Stimulated activated CD8-positive, alpha-beta memory T cell treated with anti-CD3 and anti-CD28 coated beads, Interleukin-12 subunit alpha, Interleukin-12 subunit beta, amount 100 ng/mL, for 24 hours (primary cell): ENCODE results near the gene RXRB.
A peak's percentile ranks its signal among the peaks of the same experiment; 100 is the strongest.
"Not testable (repeated sequence)": the region's sequence is repeated elsewhere in the genome, so short reads cannot be mapped to it uniquely, and the experiment has no call there.

ENCODE experiments used
- DNase-seq: peaks from one replicate; pipeline ENCODE4 v3.0.0-alpha.2; 2020; ENCODE audit errors: extremely low read depth

RXRB gene

DNA sequence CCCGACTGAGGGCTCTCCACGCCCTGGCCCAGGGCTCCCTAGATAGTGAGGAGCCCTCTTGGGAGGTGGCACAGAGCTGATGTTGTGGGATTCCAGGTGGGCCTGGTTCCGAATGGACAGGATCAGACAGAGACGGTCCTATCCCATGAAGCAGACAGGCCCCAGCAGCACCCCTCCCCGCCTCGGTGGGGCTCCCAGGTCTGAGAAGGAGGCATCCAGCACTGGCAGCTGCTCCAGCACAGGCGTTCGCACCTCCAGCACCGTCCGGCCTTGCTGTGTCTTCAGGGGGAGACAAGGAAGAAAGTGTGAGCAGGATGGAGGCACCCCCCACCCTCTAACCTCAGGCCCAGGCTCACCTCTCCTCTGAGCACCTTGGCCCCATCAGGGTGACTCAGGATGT, 36.9 kb downstream of the RXRB start:
- no peak for DNase-seq

DNA sequence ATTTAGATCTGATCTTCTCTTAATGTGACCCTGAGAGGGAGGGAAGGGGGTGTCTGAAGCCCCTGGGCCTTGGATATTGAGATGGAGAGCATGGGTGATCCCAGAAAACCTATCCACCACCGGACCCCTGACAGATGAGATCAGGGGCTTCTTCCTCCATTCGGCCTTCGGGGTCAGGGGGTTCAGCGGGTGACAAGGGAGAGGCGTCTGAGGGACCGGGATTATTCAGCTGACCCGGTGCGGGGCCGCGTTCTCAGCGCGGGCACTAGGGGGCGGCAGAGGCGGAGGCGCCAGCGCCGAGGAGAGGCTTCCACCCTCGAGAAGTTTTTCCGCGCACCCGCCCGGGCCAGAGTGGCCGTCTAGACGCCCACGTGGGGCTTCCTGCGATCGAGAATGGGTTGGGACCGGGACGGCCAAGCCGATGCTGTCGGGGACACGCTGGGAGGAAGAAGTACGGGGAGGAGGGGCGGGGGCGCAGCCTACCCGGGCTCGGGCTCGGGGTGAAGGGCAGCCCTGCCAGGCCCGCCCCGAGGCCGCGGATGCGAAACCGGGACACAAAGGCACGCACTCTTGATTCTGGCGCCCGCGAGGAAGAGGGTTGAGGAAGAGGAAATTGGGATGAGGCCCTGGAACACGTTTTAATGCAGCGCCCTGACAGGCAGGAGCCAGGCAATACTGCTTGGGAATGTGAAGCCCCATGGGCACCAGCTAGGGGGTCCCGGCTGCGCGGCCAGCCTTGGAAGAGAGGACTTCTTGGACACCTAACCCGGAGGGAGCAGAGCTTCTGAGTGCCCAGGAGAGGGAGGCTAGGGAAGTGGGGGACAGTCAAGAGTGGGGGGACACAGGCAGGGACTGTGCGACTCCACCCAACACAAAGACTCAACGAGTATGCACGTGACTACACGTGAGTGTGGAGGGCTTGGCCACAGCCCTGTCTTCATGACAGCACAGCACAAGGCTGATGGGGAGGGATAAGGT, 38.8 kb downstream of the RXRB start:
- DNase-seq = peak; percentile 46

DNA sequence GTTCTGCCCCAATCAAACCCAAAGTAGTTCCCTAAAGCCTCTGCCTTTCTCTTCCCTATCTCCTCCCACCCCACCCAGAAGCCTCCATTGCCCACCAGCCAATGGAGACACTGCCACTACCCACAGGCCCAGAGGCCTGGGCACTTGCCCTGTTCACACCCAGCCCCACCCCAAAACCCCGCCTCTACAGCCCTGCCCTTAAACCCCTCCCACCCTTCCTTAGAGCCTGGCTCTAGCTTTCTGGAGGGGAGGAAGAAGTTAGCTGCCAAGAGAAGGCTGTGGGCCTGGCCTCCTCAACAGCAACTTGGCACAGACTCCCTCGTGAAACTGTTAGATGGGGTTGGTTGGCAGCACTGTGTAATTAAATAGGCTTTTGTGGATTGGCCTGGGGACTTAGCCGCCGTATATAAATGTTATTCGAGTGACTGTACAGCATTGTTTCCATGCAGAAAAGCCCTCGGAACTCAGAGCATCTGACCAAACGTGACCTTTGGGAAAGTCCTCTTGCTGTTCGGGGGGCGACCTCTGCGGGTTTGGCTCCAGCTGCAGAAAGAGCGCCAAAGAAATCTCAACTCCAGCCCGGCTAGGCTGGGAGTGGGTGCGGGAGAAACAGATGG, 39.6 kb downstream of the RXRB start:
- no peak for DNase-seq

DNA sequence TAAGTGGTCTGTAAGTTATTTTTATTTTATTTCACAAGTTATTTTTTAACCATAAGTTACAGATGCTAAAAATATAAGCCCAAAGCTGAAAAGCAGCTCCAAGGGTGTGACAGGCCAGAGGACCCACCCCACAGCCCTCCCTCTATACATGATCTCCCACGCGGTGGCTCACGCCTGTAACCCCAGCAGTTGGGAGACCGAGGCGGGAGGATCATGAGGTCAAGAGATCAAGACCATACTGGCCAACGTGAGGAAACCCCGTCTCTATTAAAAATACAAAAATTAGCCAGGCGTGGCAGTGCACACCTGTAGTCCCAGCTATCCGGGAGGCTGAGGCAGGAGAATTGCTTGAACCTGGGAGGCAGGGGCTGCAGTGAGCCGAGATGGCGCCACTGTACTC, 40.4 kb downstream of the RXRB start:
- no peak for DNase-seq

DNA sequence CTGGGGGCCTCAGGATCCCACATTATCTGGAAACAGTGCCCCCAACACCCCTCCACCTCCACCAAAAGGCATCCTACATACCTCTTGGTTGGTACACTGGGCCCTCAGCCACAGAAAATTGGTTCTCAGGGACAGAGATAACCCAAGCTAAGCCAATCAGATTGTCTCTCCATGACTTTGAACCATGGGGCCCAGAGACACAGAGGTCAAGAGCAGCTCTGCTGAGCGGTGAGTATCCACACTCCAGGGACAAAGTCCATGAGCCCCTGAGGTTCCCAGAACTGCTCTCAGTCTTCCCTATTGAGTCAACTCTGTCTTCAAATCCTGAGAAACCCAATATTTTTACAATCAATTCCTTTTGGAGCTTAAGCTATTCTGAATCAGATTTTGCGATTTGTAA, 43.5 kb downstream of the RXRB start:
- DNase-seq = no peak

DNA sequence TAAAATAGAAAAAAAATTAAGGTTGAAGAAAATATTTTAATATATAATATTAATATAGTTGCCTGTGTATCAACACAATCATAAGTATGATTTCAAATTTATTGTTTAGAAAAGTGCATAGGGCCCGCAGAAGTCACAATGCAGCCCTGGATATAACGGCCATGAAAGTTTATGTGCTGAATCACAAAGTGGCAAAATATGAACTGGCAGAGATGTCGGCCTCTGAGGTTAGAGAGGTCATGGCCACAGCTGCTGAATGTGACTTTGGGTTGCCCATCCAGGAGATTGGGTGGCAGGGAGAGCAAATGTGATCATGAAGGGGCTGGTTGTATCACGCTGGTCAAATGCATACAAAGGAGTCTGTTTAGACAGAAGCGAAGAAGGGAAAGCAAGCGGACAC, 43.9 kb downstream of the RXRB start:
- DNase-seq = no peak

DNA sequence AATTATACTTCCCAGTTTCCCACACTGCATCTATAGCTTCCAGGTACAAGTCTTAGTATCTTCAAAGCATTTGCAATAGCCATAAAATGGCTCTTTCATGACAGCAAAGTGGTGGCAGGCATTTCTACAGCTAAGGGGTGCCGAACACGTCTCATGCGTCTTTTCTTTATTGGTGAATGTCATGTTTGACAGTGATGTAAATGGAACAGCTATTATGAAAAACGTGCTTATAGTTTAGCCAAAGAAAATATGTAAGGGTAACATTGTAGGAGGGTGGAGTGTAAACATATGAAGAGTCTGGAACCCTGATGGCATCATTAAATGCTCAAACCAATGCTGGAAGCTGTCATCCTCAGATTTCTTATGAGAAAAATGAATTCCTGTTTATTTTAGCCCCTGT, 46.1 kb downstream of the RXRB start:
- no peak for DNase-seq

DNA sequence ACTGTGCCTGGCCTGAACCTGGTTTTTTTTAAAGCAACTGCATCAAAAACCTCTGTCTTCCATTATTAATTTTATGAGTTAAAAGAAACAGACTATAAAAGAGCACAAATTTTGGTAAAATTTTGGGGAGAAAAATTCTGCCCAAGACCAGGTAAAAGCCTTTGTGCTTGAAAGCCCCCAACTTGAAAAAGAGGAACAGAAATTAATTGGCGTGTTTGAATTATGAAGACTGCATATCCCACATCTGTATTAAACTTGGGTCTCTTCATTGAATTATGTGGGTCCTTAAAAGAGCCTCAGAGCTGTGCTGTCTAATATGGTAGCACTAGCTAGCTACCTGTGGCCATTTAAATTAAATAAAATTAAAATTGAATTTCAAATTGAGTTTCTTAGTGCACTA, 49.4 kb downstream of the RXRB start:
- DNase-seq = no peak

DNA sequence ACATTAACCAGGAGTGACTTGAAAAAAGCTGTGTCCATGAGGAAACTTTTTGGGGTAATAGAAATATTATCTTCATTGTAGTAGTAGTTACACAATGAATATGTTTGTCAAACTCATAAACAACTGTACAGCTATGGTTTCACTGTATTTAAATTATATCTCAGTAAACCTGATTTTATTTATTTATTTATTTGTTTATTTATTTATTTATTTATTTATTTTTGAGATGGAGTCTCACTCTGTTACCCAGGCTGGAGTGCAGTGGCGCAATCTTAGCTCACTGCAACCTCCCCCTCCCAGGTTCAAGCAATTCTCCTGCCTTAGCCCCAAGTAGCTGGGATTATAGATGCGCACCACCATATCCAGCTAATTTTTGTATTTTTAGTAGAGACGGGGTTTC, 49.9 kb downstream of the RXRB start:
- DNase-seq = not testable (repeated sequence)

DNA sequence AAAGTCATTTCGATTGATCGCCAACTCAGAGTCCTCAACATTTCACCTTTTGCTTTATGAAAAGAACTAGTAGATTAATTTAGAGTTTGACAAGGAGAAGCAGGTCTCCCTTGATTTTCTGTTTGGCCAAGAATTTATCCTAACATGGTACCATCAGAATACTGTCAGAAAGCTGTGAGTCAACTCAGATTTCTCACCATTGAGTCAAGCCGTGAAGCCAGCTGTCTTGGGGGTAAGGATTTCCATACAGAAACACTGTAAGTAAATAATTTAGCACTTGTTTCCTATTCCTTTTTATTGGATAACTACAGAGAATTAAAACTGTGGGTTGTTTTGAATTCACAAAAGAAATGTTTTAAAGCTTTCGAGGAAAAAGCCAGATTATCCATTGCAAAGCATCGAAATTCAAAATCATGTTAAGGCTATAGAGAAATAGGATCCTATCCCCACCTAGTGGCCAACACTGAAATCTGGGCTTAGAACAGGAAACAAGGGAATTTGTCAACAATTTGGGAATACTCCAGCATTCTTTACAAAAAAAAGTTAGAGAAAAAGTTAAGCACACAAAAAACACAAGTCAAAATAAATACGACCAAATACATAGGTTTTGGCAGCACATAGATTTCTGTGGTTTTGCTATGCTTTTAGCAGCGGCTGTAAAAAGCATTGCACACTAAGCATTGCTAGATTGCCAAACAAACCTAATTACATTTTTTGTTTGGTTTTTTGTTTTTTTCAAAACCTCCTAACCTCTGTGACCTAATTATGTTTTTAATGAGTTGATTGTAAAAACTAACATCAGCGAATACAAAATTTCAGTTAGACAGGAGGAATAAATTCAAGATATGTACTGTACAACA, 52.4 kb downstream of the RXRB start:
- DNase-seq = no peak

DNA sequence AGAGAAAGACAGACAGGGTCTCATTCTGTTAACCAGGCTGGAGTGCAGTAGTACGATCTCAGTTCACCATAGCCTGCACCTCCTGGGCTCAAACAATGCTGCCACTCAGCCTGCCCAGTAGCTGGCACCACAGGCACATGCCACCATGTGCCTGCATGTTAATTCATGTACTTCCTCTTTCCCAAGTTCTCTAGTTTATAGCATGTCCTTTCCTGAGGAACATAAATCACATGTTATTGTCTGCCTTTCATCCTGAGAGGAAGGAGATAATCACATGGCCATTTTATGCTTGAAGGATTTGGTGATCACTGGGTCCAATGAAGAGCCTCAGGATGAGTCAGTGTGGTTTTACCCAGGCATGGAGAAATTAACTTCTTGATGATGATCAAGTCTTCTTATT, 56.1 kb downstream of the RXRB start:
- DNase-seq = no peak
